GM12873 (cell line): Measurements from ENCODE around the gene SLC25A41.

ENCODE experiments used
- CTCF ChIP-seq: IDR thresholded peaks from 2 replicates; pipeline ENCODE4 v1.5.1; 2012; ENCODE audit warnings: low read depth, mild to moderate bottlenecking, moderate library complexity, low read length, control low read depth; ENCODE audit not compliant: insufficient read depth; ENCODE audit errors: missing control alignments

Gene SLC25A41

GRCh38 chr19:6412061-6412446, 21.5 kb downstream of the SLC25A41 start:
- TF ChIP-seq CTCF = no peak

GRCh38 chr19:6409346-6409745, 24.2 kb downstream of the SLC25A41 start:
- no peak for TF ChIP-seq CTCF

GRCh38 chr19:6406401-6406800, 27.2 kb downstream of the SLC25A41 start:
- no peak for TF ChIP-seq CTCF

GRCh38 chr19:6402837-6403608, 30.5 kb downstream of the SLC25A41 start:
- TF ChIP-seq CTCF = no peak

GRCh38 chr19:6402058-6402457, 31.5 kb downstream of the SLC25A41 start:
- no peak for TF ChIP-seq CTCF

- TF ChIP-seq CTCF = no peak
Observed at GRCh38 chr19:6396305-6396704, 37.3 kb downstream of the SLC25A41 start.

- TF ChIP-seq CTCF = no peak
Observed at GRCh38 chr19:6394831-6395230, 38.7 kb downstream of the SLC25A41 start.
